Stimulated activated CD4-positive, alpha-beta T cell treated with anti-CD3 and anti-CD28 coated beads, Interleukin-4, amount 100 ng/mL, for 48 hours (primary cell): ENCODE results near the gene RFX5.
A peak's percentile ranks its signal among the peaks of the same experiment; 100 is the strongest.

Source experiments
- DNase-seq, 2 donors: peaks; one replicate each; pipeline ENCODE4 v3.0.0-alpha.2; 2020; ENCODE audit warnings: low read depth in 2 of 2

Gene RFX5

DNA sequence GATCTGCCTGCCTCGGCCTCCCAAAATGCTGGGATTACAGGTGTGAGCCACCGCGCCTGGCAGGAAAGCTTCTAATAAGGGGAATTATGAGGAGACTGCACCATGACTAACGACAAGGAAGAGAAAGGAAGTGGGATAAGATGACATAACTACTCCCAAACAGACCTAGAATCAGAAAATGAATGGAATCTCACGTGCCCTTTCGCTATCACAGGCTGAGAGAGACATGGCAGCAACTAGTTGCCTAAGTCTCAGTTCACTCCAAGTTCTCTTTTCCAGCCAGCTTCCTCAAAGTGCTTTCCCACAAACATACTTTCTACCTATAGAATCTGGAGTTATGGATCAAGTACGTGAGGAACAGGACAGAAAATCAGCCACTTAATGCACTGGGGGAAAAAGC, 21.8 kb downstream of the RFX5 start:
- no peak for DNase-seq

DNA sequence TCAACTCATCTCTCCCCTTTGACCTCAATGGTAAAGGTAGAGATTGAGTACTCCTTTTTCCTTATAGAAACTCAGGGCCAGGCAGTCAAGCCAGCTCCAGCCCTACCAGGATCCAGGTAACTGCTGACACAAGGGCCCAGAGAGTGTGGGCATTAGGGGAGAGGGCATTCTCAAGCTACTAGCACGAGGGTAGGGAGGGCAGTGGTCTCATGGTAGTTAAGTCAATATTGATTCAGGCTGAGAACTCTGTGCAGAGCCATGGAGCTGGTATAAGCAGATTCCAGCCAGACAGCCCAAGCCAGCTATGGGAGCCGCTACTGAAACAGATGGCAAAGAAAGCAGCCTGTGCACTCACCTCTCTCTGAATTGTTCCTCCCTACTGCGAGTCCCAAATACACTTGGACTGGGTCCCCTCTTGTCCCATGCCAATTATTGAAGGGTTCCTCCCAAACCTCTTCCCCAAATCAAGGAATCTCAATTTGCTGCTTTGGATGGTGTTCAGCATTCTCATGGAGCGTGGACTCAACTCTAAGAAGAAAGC, 22.6 kb downstream of the RFX5 start:
- no peak for DNase-seq

DNA sequence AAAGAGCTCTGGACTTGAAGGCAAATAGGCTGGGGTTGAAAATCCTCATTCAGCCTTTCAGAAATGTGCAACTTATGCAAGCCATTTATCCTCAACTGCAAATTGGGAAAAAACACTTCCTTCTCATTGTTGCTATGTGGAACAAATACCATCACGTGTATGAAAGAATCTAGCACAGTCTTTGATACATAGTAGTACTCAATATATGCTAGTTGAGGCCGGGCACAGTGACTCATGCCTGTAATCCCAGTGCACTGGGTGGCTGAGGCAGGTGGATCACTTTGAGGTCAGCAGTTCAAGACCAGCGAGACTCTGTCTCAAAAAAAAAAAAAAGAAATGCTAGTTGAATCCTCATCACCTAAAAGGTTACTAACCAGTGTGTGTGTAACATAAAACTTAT, 28.1 kb downstream of the RFX5 start:
- no peak for DNase-seq

DNA sequence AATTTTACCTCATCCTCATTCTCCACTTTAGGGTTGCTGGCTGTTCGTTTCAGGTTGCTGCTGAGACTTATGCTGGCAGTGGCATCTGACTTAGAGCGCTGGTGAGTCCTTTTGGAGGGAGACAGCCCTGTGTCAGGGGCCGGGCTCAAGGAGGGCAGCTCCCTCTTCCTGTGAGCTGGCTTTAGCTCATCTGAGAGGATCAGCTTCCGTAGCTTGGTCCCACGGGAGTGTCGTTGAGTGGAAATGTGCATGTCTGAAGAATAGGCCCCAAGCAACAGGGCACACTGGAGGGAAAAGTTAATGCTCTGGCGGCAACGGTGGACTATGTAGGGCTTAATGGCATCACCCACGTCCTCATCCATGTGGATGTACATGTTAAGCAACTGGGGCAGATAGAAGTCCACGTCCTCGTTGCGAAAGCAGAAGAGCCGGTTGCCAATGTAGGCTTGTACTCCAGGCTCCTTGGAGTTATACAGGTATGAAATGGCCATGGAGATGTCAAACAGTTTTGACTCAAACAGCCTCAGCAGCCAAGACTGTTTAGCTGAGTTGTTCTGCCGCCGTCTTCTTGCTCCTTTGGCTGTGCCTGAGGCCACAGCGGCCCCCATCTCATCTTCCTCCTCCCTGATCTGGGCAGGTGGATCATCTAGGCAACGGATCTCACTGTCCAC, 31.4 kb downstream of the RFX5 start:
- no peak for DNase-seq

DNA sequence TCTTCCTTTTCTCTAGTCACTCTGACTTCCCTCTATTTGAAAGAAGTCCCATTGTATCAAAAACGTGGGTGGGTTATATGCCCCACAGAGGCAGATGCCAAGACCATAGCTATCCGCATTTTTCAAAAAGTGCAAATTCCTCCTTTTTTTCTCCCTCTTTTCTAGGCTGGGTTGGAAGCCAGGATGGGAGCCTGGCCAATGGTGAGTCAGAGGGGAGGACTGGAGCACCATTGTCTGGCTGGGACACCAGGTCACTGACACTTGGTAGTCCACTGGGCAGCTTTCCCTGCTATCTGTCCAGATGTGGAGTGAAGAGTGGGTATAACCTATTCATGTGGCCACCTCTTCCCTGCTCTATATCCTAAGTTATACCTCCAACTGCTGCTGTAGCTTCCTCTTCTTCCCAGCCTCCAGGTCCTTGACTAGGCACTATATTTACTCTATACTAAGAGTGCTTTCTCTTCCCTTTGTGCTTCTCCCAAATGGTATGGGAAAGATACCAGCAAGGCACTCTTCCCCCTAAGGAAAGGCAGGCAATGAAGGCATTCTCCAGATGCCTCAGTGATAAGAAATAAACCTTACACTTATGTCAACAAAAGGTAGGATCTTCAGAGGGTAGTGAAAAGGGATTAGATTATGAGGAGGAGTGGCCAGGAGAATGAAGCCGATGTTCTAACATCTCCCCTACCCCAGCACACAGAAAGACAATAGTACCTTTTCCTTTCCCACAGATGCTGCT, 32.7 kb downstream of the RFX5 start:
- no peak for DNase-seq

DNA sequence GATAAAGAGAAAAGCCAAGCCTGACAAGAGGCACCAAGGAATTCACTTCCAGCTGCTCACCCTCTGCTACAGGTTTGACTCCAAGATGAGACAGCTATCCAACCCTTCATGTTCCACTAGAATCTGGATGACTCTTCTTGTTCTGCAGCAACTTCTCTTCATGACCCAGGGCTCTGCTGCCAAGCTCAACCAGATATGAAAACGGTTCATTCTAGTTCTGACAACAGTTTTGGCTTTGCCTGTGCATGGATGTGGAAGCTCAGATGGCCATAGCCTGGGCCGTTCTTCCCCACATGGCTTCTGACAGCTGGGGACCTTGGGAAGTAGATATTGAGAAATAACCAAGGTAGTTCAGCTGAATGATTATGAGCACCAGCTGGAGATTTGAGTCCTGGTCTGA, 33.6 kb downstream of the RFX5 start:
- DNase-seq, result no peak

DNA sequence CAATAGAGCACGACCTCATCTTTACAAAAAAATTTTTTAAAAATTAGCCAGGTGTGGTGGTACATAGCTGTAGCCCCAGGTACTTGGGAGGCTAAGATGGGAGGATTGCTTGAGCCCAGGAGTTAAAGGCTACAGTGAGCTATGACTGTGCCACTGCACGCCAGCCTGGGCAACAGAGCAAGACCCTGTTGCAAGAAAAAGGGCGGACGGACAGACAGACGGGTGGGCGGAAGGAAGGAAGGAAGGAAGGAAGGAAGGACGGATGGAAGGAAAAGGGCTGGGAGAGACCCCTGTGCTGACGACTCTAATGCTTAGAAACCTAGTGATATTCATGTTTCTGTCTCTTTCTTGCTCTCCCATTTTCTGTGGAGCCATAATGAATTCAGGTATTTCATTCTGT, 34.2 kb downstream of the RFX5 start:
- DNase-seq, result no peak

DNA sequence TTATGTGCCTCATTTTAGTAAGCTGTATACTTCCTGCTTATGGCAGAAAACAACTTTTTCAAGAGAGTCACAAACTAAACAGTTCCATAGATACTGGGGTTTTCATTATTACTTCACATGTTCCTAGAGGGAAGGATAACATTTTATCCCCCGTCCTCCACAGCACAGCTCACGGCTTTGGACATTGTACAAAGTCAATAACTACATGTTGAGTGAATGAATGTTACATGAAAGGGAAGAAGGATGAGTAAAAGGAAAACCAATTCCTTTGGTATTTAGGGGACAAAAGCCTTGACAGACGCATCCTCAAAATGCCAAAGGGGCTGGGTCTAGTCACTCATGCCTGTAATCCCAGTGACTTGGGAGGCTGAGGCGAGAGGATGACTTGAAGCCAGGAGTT, 34.6 kb downstream of the RFX5 start:
- no peak for DNase-seq

DNA sequence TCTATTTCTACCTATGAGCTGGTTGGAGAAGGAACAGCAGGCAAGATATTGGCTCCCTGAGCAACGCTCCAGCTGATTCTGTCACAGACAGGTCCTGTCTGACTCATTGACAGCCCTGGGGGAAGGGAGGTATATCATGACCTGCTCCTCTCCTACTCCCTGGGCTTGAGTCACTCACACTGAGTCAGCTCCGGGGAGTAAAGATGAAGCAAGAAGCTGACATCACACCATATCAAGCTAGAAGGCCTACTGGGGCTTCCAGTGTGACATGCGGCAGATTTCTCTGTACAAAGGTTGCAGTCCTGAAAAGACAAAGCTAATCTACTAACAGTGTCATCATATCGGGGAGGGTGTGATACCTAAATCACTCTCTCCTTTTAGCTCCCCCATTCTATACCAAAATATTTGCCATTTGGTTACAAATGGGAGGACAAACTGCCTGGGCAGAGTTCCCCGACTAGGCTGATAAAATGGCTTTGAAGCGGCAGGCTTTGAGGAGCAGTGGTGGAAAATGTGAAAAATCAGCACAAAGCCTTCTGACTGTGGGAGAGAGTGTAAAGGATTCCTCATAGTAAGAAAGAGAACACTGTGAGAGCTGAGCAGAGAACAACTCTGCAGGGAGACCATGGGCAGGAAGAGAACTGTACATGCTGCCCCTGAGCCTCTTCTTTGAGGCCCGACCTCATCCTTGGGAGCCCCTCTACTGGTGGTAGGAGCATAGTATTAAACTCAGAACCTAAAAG, 35.3 kb downstream of the RFX5 start:
- DNase-seq, result peak; percentile 64 to 83

DNA sequence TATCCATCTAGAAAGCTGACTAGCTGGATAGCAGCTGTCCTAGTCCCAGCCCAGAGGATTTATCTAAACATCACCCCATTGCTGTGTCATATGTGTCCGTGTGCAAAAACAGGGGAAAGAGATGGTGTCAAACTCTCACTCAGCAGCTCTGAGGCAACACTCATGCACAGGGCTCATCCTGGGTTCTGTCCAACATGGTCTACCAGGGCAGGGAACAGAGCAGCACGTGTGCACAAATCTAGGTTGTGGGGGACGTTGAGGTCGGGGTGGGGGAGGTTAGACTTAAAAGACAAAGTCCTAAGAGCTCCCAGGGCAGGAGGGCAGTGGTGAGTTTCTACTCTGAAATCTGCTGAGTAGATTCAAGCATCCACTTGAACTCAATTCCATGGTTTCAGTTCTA, 36.0 kb downstream of the RFX5 start:
- no peak for DNase-seq

DNA sequence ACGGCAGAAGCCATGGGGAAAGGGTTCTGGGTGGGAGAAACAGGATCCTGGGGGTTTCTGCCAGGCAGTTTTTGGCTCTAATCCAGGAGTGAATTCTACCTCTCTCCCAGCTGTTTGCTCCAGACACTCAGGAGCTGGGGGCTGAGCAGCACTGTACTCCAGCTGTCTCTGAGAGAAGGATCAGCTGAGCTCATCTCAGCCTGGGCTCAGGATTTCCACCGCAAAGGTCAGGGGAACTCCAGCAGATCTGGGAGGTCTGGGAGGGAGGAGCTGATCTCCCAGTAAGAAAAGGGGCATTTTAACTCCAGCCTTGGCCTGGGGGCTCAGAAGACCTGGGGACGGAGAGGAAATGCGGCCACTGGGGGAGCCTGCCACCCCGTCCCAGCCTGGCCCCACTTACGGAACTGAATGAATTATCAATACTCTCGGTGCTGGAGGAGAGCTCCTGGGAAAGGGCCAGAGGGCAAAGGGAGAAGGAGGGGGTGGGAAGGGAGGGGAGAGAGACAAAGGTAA, 37.2 kb downstream of the RFX5 start:
- no peak for DNase-seq

DNA sequence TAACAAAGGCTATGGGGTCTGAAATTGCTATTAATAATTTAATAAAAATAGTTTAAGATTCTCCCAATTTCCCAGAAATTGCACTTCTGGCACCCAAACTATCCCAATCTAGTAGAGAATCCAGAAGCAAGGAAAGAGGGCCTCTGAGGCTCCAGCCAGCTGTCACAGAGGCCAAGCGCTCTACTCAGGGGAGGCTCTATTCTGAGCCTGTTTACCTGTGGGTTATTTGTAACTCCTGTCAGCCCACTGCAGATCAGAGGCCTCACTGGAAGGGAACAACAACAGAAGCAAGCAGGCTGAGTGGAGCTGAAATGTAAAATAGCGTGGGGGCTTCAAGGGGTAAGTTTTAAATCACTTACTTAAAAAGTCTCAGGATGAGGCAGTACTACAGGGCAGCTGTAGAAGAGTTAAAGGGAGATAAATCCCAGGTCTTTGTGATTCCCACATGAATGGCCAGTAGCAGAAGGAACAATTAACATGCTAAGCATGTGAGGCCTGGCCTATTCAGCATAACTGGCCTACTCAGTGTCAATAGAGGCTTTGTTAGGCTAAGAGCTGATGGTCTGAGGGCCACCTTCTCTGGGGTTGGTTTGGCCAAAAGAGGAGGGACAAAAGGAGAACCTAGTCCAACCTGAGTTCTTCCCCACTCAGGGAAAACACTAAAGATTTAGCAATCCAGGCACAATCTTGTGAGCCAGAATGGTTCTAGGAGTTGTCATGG, 52.1 kb downstream of the RFX5 start:
- DNase-seq, result no peak

DNA sequence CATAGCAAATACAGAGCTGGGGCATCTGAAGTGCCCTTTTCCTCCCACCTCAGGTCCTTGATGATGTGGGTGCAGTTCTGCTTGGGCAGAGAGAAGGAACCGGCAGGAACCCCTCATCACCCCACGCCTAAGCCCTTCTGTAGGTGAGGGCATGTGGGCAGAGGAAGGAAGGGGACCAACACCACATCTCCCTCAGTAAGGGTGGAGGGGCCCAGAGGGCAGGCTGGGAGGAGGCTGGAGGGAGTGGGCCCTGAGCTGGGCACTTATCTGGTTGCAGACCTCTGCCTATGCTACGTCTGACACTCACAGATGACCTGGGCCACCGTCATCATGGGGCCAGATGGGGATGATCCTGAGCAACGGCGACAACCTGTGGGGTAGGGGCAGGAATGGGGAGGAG, 54.0 kb downstream of the RFX5 start:
- no peak for DNase-seq

DNA sequence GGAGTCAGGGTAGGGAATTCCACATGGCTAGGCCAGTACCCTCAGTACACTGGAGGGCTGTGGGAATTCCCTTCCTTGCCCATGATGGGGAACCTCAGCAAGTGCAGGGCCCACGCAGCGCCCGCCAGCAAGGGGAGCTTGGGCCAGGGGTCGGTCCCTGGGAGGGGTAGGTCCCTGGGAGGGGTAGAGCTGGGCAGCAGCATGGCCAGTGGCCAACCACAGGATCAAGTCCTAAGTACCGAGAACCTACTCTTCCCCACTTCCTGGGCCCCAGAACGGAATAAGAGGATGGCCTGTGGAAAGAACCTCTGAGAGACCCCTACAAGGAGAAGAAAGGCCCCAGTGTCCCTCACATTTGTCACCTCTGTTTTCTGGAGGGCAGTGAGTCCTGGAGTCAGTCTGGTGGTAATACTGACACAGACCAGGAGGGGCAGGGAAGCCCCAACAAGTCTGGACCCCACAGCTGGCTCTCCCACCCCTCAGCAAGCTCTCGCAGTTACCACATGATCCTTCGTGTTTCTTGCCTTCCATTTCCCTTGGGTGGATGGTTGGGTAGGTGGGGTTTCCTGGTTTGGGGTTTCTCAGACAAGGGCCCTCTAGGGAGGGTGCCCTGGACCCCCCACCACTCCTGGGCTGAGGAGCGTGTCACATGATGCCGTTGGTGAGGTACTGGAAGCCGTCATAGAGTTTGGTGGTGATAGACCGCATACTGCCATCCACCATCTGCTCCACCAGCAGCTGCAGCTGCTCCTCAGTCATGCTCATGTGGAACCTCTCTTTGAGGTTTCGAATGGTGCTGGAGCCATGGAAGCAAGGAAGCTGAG, 54.6 kb downstream of the RFX5 start:
- no peak for DNase-seq

DNA sequence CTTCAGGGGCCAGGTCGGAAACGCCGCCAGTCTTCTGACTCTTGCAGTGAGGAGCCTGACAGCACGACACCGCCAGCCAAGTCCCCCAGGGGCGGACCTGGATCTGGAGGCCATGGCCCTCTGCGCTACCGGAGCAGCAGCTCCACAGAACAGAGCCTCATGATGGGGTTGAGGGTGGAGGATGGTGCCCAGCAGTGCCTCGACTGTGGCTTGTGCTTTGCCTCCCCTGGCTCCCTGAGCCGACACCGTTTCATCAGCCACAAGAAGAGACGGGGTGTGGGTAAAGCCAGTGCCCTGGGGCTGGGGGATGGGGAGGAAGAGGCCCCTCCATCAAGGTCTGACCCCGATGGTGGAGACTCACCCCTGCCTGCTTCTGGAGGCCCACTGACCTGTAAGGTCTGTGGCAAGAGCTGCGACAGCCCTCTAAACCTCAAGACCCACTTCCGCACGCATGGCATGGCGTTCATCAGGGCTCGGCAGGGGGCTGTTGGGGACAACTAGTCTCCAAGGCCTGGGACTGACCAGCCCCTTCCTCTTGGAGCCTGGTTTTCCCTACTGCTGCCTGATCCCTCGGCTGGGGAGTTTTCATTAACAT, 56.2 kb downstream of the RFX5 start:
- no peak for DNase-seq
